Panc1 (cell line): Measurements from ENCODE around the gene ADAM23. TPM values are rescaled to one million over a fixed set of nuclear protein-coding genes. Genes with fewer than 3 reads are reported as not detected.

Experiments used
- ATAC-seq: fragments of 200-7000 bp; cut with Tn5 transposase; 2 replicates; pipeline ENCODE4 v1.9.1; 2020; ENCODE audit warnings: mild to moderate bottlenecking, moderate library complexity
- BruUV-seq: library from RNA; stranded (reverse); fragments of 400-500 nt; replicated peaks from 2 replicates; lab custom pipeline; 2021; lab: Mats Ljungman, UMichigan
- CTCF ChIA-PET: fragments of 300-600 bp; sonication (Branson Sonifier 250); formaldehyde crosslinking; loops from one replicate; lab custom pipeline; 2022; ENCODE audit warnings: antibody characterized with exemption; lab: Charles Lee
- POLR2A ChIA-PET: fragments of 300-600 bp; sonication (Branson Sonifier 250); formaldehyde crosslinking; loops from one replicate; lab custom pipeline; 2022; ENCODE audit warnings: antibody characterized with exemption; lab: Charles Lee
- DNase-seq: peaks from one replicate; pipeline ENCODE4 v3.0.0-alpha.2; 2010; ENCODE audit warnings: low read depth, low spot score
- H3K27ac ChIP-seq: 2 replicates; pipeline ENCODE4 v1.5.1; 2011; ENCODE audit warnings: mild to moderate bottlenecking, low read length, inconsistent platforms
- H3K27me3 ChIP-seq: fragments of 200-500 bp; sonication (Bioruptor generic); 2 replicates; pipeline ENCODE4 v1.6.0; 2014; ENCODE audit warnings: low read length, inconsistent platforms; ENCODE audit not compliant: control insufficient read depth, insufficient read depth
- H3K36me3 ChIP-seq: fragments of 200-500 bp; sonication (Bioruptor generic); 2 replicates; pipeline ENCODE4 v1.5.1; 2014; ENCODE audit warnings: inconsistent platforms, mild to moderate bottlenecking, low read length, moderate library complexity; ENCODE audit not compliant: control insufficient read depth, insufficient read depth
- H3K4me1 ChIP-seq: 2 replicates; pipeline ENCODE4 v1.5.1; 2011; ENCODE audit warnings: inconsistent platforms, mild to moderate bottlenecking, low read length, moderate library complexity; ENCODE audit not compliant: control insufficient read depth, insufficient read depth
- H3K4me3 ChIP-seq, 2 experiments: 2 replicates each; pipeline ENCODE4 v1.5.1; 2011 to 2012; ENCODE audit warnings: low read depth in 2 of 2, low read length in 2 of 2, mild to moderate bottlenecking in 2 of 2, inconsistent platforms in 1 of 2, moderate library complexity in 1 of 2
- H3K9me3 ChIP-seq: fragments of 200-500 bp; sonication (Bioruptor generic); 2 replicates; pipeline ENCODE4 v1.5.1; 2014; ENCODE audit warnings: low read depth, mild to moderate bottlenecking, inconsistent platforms, low read length, moderate library complexity; ENCODE audit not compliant: control insufficient read depth, insufficient read depth
- POLR2AphosphoS5 ChIP-seq: IDR thresholded peaks from 2 replicates; pipeline ENCODE4 v1.6.1; 2012; ENCODE audit warnings: mild to moderate bottlenecking, low read depth, low read length, moderate library complexity
- SIN3A ChIP-seq: IDR thresholded peaks from 2 replicates; pipeline ENCODE4 v1.6.1; 2012; ENCODE audit warnings: low read depth, mild to moderate bottlenecking, low read length, moderate library complexity, borderline replicate concordance; ENCODE audit not compliant: insufficient read depth
- TCF7L2 ChIP-seq: IDR thresholded peaks from 2 replicates; pipeline ENCODE4 v1.6.1; 2011; ENCODE audit warnings: mild to moderate bottlenecking, low read depth, low read length, inconsistent platforms
- in situ Hi-C: cut with HindIII; loops from 2 replicates; pipeline ENCODE4 v1.10.0; 2016; ENCODE audit warnings: low sequenced_read_pairs, low pct_unique_long_range_greater_than_20kb
- intact Hi-C: fragments of 100-400 bp; cut with micrococcal nuclease; formaldehyde crosslinking; loops from one replicate; pipeline ENCODE4 v1.10.0; 2022; ENCODE audit not compliant: unreplicated experiment
- total RNA-seq: library from RNA; stranded (reverse); gene quantifications from one replicate; pipeline ENCODE4 v1.2.1, GENCODE V29; 2021; ENCODE audit not compliant: unreplicated experiment
- TF ChIP-seq, protein P1 (sequence below): fragments of 450-650 bp; IDR thresholded peaks from 2 replicates; pipeline ENCODE4 v1.5.1; 2017; ENCODE audit warnings: mild to moderate bottlenecking
- TF ChIP-seq, protein P2 (sequence below), 2 experiments: IDR thresholded peaks; 2 replicates each; pipeline ENCODE4 v1.6.1; 2011 to 2012; ENCODE audit warnings: low read depth in 2 of 2, control low read depth in 1 of 2, low read length in 1 of 2, mild to moderate bottlenecking in 1 of 2, moderate library complexity in 1 of 2; ENCODE audit not compliant: insufficient read depth in 1 of 2

Gene ADAM23
- total RNA-seq, 1 experiment from 2014 or later, result 0.18 TPM

- Histone ChIP-seq H3K27ac (no peak overlapping the region), H3K4me3 (no peak overlapping the region), H3K9me3 (no peaks in the 10 kb centered on the region), H3K27me3 (no peaks in the 10 kb centered on the region; the same call in none of the 2 replicates), H3K4me1 (no peaks in the 10 kb centered on the region), H3K36me3 (no peaks in the 10 kb centered on the region)
- intact Hi-C loops (no loop called here), in situ Hi-C loops (no loop called here)
- ATAC-seq, result no peak
- TF ChIP-seq SIN3A (no peak), POLR2AphosphoS5 (no peak), TCF7L2 (no peak)
- TF ChIP-seq, protein P1, sequence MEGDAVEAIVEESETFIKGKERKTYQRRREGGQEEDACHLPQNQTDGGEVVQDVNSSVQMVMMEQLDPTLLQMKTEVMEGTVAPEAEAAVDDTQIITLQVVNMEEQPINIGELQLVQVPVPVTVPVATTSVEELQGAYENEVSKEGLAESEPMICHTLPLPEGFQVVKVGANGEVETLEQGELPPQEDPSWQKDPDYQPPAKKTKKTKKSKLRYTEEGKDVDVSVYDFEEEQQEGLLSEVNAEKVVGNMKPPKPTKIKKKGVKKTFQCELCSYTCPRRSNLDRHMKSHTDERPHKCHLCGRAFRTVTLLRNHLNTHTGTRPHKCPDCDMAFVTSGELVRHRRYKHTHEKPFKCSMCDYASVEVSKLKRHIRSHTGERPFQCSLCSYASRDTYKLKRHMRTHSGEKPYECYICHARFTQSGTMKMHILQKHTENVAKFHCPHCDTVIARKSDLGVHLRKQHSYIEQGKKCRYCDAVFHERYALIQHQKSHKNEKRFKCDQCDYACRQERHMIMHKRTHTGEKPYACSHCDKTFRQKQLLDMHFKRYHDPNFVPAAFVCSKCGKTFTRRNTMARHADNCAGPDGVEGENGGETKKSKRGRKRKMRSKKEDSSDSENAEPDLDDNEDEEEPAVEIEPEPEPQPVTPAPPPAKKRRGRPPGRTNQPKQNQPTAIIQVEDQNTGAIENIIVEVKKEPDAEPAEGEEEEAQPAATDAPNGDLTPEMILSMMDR, result no peak
- TF ChIP-seq, protein P2, sequence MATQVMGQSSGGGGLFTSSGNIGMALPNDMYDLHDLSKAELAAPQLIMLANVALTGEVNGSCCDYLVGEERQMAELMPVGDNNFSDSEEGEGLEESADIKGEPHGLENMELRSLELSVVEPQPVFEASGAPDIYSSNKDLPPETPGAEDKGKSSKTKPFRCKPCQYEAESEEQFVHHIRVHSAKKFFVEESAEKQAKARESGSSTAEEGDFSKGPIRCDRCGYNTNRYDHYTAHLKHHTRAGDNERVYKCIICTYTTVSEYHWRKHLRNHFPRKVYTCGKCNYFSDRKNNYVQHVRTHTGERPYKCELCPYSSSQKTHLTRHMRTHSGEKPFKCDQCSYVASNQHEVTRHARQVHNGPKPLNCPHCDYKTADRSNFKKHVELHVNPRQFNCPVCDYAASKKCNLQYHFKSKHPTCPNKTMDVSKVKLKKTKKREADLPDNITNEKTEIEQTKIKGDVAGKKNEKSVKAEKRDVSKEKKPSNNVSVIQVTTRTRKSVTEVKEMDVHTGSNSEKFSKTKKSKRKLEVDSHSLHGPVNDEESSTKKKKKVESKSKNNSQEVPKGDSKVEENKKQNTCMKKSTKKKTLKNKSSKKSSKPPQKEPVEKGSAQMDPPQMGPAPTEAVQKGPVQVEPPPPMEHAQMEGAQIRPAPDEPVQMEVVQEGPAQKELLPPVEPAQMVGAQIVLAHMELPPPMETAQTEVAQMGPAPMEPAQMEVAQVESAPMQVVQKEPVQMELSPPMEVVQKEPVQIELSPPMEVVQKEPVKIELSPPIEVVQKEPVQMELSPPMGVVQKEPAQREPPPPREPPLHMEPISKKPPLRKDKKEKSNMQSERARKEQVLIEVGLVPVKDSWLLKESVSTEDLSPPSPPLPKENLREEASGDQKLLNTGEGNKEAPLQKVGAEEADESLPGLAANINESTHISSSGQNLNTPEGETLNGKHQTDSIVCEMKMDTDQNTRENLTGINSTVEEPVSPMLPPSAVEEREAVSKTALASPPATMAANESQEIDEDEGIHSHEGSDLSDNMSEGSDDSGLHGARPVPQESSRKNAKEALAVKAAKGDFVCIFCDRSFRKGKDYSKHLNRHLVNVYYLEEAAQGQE (IDR thresholded peaks at IDR 0.05; ENCODE audit: insufficient read depth in 1 of 2, low read depth in 2 of 2, low read length in 1 of 2), result no peak
- DNase-seq, result no peak
- ChIA-PET POLR2A (no interaction called here), CTCF (no interaction called here)
- no TSS peak for BruUV-seq
Observed at GRCh38 chr2:206639636-206640035, 196.3 kb downstream of the ADAM23 start.

DNA sequence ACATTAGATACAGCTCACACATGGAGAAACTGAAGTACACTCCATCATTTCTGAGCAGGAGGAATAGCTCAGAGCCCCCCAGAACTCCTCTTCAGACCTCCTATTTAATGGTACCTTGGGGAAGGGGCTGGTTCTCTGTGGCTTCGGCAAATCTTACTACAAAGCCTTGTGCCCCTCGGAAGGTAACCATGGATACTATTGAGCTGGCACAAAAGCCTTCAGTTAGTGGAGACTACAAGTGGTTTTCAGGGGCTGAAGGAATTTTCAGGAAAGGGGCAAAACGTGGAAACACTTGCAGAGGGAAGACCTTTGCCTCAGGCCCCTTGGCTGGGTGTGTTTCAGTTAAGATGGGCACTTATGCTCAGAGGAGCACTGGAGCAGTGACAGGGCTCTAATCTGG is 197.9 kb downstream of the ADAM23 start:
- in situ Hi-C loops, result no loop called here
- DNase-seq (no peak), ATAC-seq (no peak)
- Histone ChIP-seq H3K27ac (no peak overlapping the region), H3K36me3 (no peaks in the 10 kb centered on the region), H3K4me1 (no peaks in the 10 kb centered on the region), H3K9me3 (no peaks in the 10 kb centered on the region), H3K27me3 (no peaks in the 10 kb centered on the region; the same call in none of the 2 replicates), H3K4me3 (no peak overlapping the region)
- BruUV-seq, result no TSS peak
- POLR2A ChIA-PET, result no interaction called here
- TF ChIP-seq SIN3A (no peak), TCF7L2 (no peak), POLR2AphosphoS5 (no peak)
- TF ChIP-seq, protein P2 (IDR thresholded peaks at IDR 0.05; ENCODE audit: insufficient read depth in 1 of 2, low read depth in 2 of 2, low read length in 1 of 2), result no peak
- TF ChIP-seq, protein P1, result no peak
- CTCF ChIA-PET, result no interaction called here
- intact Hi-C loops, result no loop called here
